ENCODE measurements around the gene ZGPAT. TPM values are rescaled to one million over a fixed set of nuclear protein-coding genes. Genes with fewer than 3 reads are reported as not detected.

ZGPAT gene
- total RNA-seq, 1 experiment from 2014 or later, result 48.4 TPM

DNA sequence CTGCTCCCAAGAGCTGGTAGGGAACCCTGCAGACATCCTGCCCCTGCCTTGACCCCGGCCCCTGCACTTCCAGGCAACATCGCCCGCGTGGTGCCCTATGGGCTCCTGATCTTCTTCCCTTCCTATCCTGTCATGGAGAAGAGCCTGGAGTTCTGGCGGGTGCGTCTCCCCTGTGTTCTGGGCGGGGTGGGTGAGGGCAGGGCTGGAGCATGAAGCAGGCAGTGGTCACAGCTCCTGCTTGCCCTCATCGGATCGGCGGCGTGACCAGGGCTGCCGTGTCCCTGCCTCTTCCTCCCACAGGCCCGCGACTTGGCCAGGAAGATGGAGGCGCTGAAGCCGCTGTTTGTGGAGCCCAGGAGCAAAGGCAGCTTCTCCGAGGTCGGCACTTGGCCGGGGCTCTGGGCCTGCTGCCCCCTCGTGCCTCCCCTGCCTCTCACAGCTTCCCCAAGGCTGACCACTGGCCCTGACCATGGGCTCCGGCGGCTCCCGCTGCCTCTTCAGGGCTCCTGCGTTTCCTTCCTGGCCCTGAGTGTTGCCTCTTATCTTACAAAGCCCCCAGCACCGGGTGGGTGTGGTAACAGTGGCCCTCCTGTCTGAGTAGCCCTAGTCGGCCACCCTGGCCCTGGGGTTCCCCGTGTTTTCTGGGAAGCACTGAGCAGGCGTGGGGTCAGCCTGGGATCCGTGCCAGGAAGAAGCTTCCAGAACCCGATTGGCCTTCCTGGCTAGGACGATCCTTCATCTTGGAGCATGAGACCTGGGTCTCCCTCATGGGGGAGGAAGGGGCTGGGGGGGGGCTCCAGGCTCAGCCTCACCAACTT, 19.4 kb upstream of the ZGPAT start:
- intact Hi-C loops (cut with micrococcal nuclease; ENCODE audit: unreplicated experiment), result no loop called here
- H3K27ac Mint-ChIP-seq (ENCODE audit: unreplicated experiment), result peak overlapping the region; percentile 83
- BruUV-seq (replicated peaks), result no TSS peak
- CTCF ChIA-PET, result interaction anchor here (0.5 to 1.8 kb wide), 2 partner anchors 31 to 151 kb away, joined by 4 to 6 read pairs; partner anchors contain the start of gene PTK6
- peaks cover 100% of the 10 kb centered on the region for H3K36me3 Mint-ChIP-seq (ENCODE audit: insufficient read depth, unreplicated experiment)
- no peaks in the 10 kb centered on the region for H3K27me3 Mint-ChIP-seq (ENCODE audit: unreplicated experiment)
- H3K9me3 Mint-ChIP-seq (ENCODE audit: low read depth, unreplicated experiment), result no peaks in the 10 kb centered on the region
- TF ChIP-seq, protein P1, sequence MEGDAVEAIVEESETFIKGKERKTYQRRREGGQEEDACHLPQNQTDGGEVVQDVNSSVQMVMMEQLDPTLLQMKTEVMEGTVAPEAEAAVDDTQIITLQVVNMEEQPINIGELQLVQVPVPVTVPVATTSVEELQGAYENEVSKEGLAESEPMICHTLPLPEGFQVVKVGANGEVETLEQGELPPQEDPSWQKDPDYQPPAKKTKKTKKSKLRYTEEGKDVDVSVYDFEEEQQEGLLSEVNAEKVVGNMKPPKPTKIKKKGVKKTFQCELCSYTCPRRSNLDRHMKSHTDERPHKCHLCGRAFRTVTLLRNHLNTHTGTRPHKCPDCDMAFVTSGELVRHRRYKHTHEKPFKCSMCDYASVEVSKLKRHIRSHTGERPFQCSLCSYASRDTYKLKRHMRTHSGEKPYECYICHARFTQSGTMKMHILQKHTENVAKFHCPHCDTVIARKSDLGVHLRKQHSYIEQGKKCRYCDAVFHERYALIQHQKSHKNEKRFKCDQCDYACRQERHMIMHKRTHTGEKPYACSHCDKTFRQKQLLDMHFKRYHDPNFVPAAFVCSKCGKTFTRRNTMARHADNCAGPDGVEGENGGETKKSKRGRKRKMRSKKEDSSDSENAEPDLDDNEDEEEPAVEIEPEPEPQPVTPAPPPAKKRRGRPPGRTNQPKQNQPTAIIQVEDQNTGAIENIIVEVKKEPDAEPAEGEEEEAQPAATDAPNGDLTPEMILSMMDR (IDR thresholded peaks at IDR 0.05; ENCODE audit: unreplicated experiment), result no peak
- DNase-seq, result no peak
- H3K4me1 Mint-ChIP-seq (ENCODE audit: low read depth, unreplicated experiment), result peaks cover 51% of the 10 kb centered on the region
- no peak overlapping the region for H3K4me3 Mint-ChIP-seq (ENCODE audit: low read depth, unreplicated experiment)

DNA sequence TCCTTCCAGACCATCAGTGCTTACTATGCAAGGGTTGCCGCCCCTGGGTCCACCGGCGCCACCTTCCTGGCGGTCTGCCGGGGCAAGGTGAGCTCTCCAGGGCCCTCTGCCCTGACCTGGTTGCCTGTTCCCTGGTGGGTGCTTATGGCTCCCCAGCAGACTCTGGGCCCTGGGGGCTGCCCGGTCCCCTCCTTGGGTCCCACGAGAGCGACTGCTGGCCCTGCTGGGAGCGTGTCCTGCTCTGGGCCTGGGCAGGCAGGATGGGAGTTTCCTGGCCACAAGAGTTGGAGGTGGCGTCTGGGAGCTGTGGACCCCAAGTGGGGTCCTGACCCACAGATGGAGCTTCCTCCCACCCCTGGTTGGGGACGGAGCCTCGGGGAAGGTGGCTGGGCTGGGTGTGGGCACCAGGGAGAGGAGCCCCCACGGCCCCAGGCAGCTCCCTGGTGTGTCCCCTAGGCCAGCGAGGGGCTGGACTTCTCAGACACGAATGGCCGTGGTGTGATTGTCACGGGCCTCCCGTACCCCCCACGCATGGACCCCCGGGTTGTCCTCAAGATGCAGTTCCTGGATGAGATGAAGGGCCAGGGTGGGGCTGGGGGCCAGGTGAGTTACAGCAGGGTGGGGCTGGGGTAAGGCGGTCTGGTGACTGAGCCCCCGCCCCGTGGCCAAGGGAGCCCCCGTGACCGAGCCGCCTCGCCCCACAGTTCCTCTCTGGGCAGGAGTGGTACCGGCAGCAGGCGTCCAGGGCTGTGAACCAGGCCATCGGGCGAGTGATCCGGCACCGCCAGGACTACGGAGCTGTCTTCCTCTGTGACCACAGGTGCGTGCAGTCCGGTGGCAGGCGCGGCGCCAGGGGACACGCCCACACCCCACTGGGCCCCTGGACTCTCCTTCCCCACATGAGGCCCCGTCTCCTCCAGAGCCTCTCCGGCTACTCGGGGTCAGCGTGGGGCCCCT, 18.5 kb upstream of the ZGPAT start:
- no TSS peak for BruUV-seq (replicated peaks)

DNA sequence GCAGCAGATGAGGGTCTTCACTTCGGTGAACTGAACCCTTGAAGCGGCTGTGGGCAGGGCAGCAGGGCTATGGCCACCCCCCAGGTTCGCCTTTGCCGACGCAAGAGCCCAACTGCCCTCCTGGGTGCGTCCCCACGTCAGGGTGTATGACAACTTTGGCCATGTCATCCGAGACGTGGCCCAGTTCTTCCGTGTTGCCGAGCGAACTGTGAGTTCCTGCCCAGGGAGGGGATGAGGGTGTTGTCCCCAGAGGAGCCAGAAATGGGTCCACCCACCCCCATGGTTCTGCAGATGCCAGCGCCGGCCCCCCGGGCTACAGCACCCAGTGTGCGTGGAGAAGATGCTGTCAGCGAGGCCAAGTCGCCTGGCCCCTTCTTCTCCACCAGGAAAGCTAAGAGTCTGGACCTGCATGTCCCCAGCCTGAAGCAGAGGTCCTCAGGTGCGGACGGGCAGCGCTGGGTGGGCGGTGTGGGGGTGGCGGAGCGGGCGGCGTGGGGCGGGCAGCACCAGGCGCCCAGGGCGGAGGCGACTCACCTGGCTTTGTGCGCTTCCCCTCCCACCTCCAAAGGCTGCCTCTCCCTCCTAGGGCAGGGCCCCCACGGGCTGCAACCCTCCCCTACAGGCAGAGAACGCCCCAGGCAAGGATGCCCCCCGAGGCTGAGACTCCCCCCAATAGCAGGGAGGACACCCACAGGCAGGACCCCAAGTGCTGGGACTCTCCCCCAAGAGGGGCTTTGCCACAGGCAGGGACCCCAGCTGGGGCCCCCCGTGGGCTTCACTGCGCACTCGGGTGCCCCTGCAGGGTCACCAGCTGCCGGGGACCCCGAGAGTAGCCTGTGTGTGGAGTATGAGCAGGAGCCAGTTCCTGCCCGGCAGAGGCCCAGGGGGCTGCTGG, 17.6 kb upstream of the ZGPAT start:
- no peaks in the 10 kb centered on the region for H3K27me3 Mint-ChIP-seq (ENCODE audit: unreplicated experiment)

More for the DNA sequence above, 18.5 kb upstream of the ZGPAT start:
- Mint-ChIP-seq H3K4me3 (ENCODE audit: low read depth, unreplicated experiment) (peak overlapping the region; percentile 19), H3K27ac (ENCODE audit: unreplicated experiment) (peak overlapping the region; percentile 83), H3K4me1 (ENCODE audit: low read depth, unreplicated experiment) (peaks cover 42% of the 10 kb centered on the region), H3K36me3 (ENCODE audit: insufficient read depth, unreplicated experiment) (peaks cover 100% of the 10 kb centered on the region), H3K9me3 (ENCODE audit: low read depth, unreplicated experiment) (no peaks in the 10 kb centered on the region), H3K27me3 (ENCODE audit: unreplicated experiment) (no peaks in the 10 kb centered on the region)
- CTCF ChIA-PET, result interaction anchor here (0.5 to 1.8 kb wide), 3 partner anchors 30 to 152 kb away, joined by 4 to 6 read pairs (median 4); partner anchors contain the start of gene PTK6
- TF ChIP-seq, protein P1 (IDR thresholded peaks at IDR 0.05; ENCODE audit: unreplicated experiment), result no peak
- intact Hi-C loops (cut with micrococcal nuclease; ENCODE audit: unreplicated experiment), result no loop called here
- DNase-seq, result no peak

More for the DNA sequence above, 17.6 kb upstream of the ZGPAT start:
- no peak for DNase-seq
- peak overlapping the region; percentile 83 for H3K27ac Mint-ChIP-seq (ENCODE audit: unreplicated experiment)
- no peaks in the 10 kb centered on the region for H3K9me3 Mint-ChIP-seq (ENCODE audit: low read depth, unreplicated experiment)
- peaks cover 33% of the 10 kb centered on the region for H3K4me1 Mint-ChIP-seq (ENCODE audit: low read depth, unreplicated experiment)
- no TSS peak for BruUV-seq (replicated peaks)
- CTCF ChIA-PET, result interaction anchor here (0.7 kb wide), 1 partner anchor 152 kb away, joined by 3 read pairs; no protein-coding TSS in a partner anchor
- TF ChIP-seq, protein P1 (IDR thresholded peaks at IDR 0.05; ENCODE audit: unreplicated experiment), result no peak
- peaks cover 96% of the 10 kb centered on the region for H3K36me3 Mint-ChIP-seq (ENCODE audit: insufficient read depth, unreplicated experiment)
- intact Hi-C loops (cut with micrococcal nuclease; ENCODE audit: unreplicated experiment), result no loop called here
- H3K4me3 Mint-ChIP-seq (ENCODE audit: low read depth, unreplicated experiment), result peak overlapping the region; percentile 19
